HepG2 (cell line): Measurements from ENCODE around the gene OGFR. TPM values are rescaled to one million over a fixed set of nuclear protein-coding genes. Genes with fewer than 3 reads are reported as not detected.

Experiments used
- BHLHE40 ChIP-seq: IDR thresholded peaks from 2 replicates; pipeline ENCODE4 v1.6.1; 2011; ENCODE audit warnings: low read length, improper control_type of control experiment
- CHCHD3 ChIP-seq: sonication (generic); formaldehyde crosslinking; IDR thresholded peaks from 2 replicates; pipeline ENCODE4 v1.8.0; 2022; ENCODE audit warnings: mild to moderate bottlenecking, missing genetic modification reagents, moderate library complexity
- FOXP1 ChIP-seq, 2 experiments: fragments of 450-650 bp in 1 of 2; IDR thresholded peaks; 2 replicates each; pipeline ENCODE4 v1.6.1; 2017 to 2018; ENCODE audit warnings: antibody characterized with exemption in 1 of 2
- HDAC1 ChIP-seq: sonication (generic); formaldehyde crosslinking; IDR thresholded peaks from 2 replicates; pipeline ENCODE4 v1.5.1; 2020; ENCODE audit warnings: mild to moderate bottlenecking, missing genetic modification reagents
- KDM3A ChIP-seq: IDR thresholded peaks from 2 replicates; pipeline ENCODE4 v1.6.1; 2018; ENCODE audit warnings: low read depth, missing compliant biosample characterization
- POLR2G ChIP-seq: fragments of 200-400 bp; formaldehyde crosslinking; IDR thresholded peaks from 2 replicates; pipeline ENCODE4 v1.6.1; 2018; ENCODE audit warnings: mild to moderate bottlenecking, low read depth, low read length, moderate library complexity
- SATB2 ChIP-seq: sonication (generic); formaldehyde crosslinking; IDR thresholded peaks from 2 replicates; pipeline ENCODE4 v1.5.0; 2020; ENCODE audit warnings: missing genetic modification reagents
- ZNF205 ChIP-seq: IDR thresholded peaks from 2 replicates; pipeline ENCODE4 v1.6.1; 2018; ENCODE audit warnings: missing biosample characterization, missing genetic modification reagents
- ZNF260 ChIP-seq: sonication (generic); formaldehyde crosslinking; IDR thresholded peaks from 2 replicates; pipeline ENCODE4 v1.4.0; 2020; ENCODE audit warnings: missing genetic modification reagents, low read depth, mild to moderate bottlenecking, borderline replicate concordance
- ZNF335 ChIP-seq: sonication (generic); formaldehyde crosslinking; IDR thresholded peaks from 2 replicates; pipeline ENCODE4 v1.4.0; 2020; ENCODE audit warnings: missing genetic modification reagents
- ZNF34 ChIP-seq: sonication (generic); formaldehyde crosslinking; IDR thresholded peaks from 2 replicates; pipeline ENCODE4 v1.4.0; 2020; ENCODE audit warnings: mild to moderate bottlenecking, missing genetic modification reagents, borderline replicate concordance
- ZNF431 ChIP-seq: sonication (generic); formaldehyde crosslinking; IDR thresholded peaks from 2 replicates; pipeline ENCODE4 v1.9.0; 2022; ENCODE audit warnings: missing genetic modification reagents, low read depth, mild to moderate bottlenecking, borderline replicate concordance
- ZNF432 ChIP-seq: sonication (generic); formaldehyde crosslinking; IDR thresholded peaks from 2 replicates; pipeline ENCODE4 v1.5.0; 2020; ENCODE audit warnings: missing genetic modification reagents, mild to moderate bottlenecking, borderline replicate concordance
- ZNF616 ChIP-seq: sonication (generic); formaldehyde crosslinking; IDR thresholded peaks from 2 replicates; pipeline ENCODE4 v1.5.0; 2020; ENCODE audit warnings: low read depth, mild to moderate bottlenecking, missing genetic modification reagents
- ZNF766 ChIP-seq: sonication (generic); formaldehyde crosslinking; IDR thresholded peaks from 2 replicates; pipeline ENCODE4 v1.5.0; 2020; ENCODE audit warnings: missing genetic modification reagents, borderline replicate concordance
- ZSCAN25 ChIP-seq: sonication (generic); formaldehyde crosslinking; IDR thresholded peaks from 2 replicates; pipeline ENCODE4 v1.8.0; 2022; ENCODE audit warnings: mild to moderate bottlenecking, missing genetic modification reagents
- polyA plus RNA-seq, 8 experiments: library from polyadenylated mRNA; depleted of rRNA in 3 of 8; stranded (reverse) in 7 of 8; unstranded in 1 of 8; fragments of >200 nt; fragmentation: Illumina TruSeq in 4 of 8; extraction: Trizol in 4 of 8; gene quantifications; 2 replicates each; pipeline versions ENCODE4 v1.2.1 to v1.2.3, GENCODE V29; 2011 to 2016; ENCODE audit warnings: low read depth in 4 of 8, missing spikeins in 1 of 8, mixed read lengths in 1 of 8; ENCODE audit not compliant: insufficient read depth in 1 of 8
- total RNA-seq, 5 experiments: library from RNA; depleted of rRNA; stranded (reverse); fragments of >200 nt; fragmentation: Illumina TruSeq; extraction: Trizol; gene quantifications; 2 replicates each; pipeline ENCODE4 v1.2.3, GENCODE V29; 2016; ENCODE audit warnings: low read depth in 1 of 5
- TF ChIP-seq, protein P1 (sequence below): sonication (generic); formaldehyde crosslinking; IDR thresholded peaks from 2 replicates; pipeline ENCODE4 v1.4.0; 2020; ENCODE audit warnings: missing genetic modification reagents, borderline replicate concordance
- TF ChIP-seq, protein P2 (sequence below): sonication (generic); formaldehyde crosslinking; IDR thresholded peaks from 2 replicates; pipeline ENCODE4 v1.9.0; 2021; ENCODE audit warnings: missing genetic modification reagents, mild to moderate bottlenecking, borderline replicate concordance
- TF ChIP-seq, protein P3 (sequence below): sonication (generic); formaldehyde crosslinking; IDR thresholded peaks from 2 replicates; pipeline ENCODE4 v1.4.0; 2020; ENCODE audit warnings: missing genetic modification reagents, borderline replicate concordance
- TF ChIP-seq, protein P4 (sequence below): sonication (generic); formaldehyde crosslinking; IDR thresholded peaks from 2 replicates; pipeline ENCODE4 v1.4.0; 2020; ENCODE audit warnings: missing genetic modification reagents, low read depth, mild to moderate bottlenecking, borderline replicate concordance
- TF ChIP-seq, protein P5 (sequence below): sonication (generic); formaldehyde crosslinking; IDR thresholded peaks from 2 replicates; pipeline ENCODE4 v1.8.1; 2023; ENCODE audit warnings: mild to moderate bottlenecking, missing genetic modification reagents, borderline replicate concordance
- TF ChIP-seq, protein P6 (sequence below): sonication (generic); formaldehyde crosslinking; IDR thresholded peaks from 2 replicates; pipeline ENCODE4 v1.4.0; 2020; ENCODE audit warnings: missing genetic modification reagents
- TF ChIP-seq, protein P7 (sequence below): sonication (generic); formaldehyde crosslinking; IDR thresholded peaks from 2 replicates; pipeline ENCODE4 v1.8.1; 2023; ENCODE audit warnings: mild to moderate bottlenecking, missing genetic modification reagents

OGFR gene
- total and polyA plus RNA-seq, 2 of the 13 experiments (the other 11 are each of a cell fraction or from before 2014, with no cell fraction given), result 47.7 to 81.8 TPM

DNA sequence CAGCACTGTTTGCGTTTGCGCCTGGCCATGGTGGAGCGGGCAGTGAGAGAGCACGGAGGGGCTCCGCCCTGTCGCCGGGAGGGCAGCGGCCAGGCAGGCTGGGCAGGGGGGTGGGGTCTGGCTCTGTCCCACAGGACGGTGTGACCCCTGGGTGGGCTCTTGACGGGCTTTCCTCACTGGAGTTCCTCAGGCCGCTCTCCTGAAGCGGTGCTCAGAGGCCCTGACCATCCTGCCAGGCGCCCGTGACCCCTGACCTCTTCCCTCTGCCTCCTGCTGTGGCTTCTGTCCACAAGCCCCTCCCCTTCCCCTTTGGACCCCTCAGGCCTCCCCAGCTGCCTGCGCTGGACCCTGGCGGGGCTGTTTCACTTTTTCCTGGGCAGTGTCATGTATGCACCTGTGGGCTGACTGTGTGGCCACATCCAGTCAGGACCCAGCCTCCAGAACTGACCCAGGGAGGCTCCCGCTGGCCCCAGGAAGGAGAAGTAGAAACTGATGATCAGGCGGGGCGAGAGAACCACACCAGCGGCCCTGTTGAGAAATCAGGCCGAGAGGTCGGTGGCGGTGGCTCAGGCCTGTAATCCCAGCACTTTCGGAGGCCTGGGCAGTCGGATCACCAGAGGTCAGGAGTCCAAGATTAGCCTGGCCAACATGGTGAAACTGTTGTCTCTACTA, 1.2 kb downstream of the OGFR start (continued):
- TF ChIP-seq ZSCAN25 (CRISPR knock-in tag), result no peak; the same call in none of the 2 replicates
- peak; percentile 75; the same call in 1 of the 2 replicates for TF ChIP-seq POLR2G
- peak; percentile 58; the same call in 1 of the 2 replicates for TF ChIP-seq ZNF205
- TF ChIP-seq, protein P1, sequence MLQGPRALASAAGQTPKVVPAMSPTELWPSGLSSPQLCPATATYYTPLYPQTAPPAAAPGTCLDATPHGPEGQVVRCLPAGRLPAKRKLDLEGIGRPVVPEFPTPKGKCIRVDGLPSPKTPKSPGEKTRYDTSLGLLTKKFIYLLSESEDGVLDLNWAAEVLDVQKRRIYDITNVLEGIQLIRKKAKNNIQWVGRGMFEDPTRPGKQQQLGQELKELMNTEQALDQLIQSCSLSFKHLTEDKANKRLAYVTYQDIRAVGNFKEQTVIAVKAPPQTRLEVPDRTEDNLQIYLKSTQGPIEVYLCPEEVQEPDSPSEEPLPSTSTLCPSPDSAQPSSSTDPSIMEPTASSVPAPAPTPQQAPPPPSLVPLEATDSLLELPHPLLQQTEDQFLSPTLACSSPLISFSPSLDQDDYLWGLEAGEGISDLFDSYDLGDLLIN, result peak; percentile 20; the same call in 1 of the 2 replicates
- TF ChIP-seq, protein P2, sequence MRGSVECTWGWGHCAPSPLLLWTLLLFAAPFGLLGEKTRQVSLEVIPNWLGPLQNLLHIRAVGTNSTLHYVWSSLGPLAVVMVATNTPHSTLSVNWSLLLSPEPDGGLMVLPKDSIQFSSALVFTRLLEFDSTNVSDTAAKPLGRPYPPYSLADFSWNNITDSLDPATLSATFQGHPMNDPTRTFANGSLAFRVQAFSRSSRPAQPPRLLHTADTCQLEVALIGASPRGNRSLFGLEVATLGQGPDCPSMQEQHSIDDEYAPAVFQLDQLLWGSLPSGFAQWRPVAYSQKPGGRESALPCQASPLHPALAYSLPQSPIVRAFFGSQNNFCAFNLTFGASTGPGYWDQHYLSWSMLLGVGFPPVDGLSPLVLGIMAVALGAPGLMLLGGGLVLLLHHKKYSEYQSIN (CRISPR knock-in tag), result peak; percentile 24; the same call in 1 of the 2 replicates
- TF ChIP-seq FOXP1 (IDR thresholded peaks at IDR 0.05), result no peak
- peak; percentile 53; the same call in 1 of the 2 replicates for TF ChIP-seq FOXP1 (CRISPR knock-in tag; IDR thresholded peaks at IDR 0.05)
- peak; percentile 86; the same call in 1 of the 2 replicates for TF ChIP-seq ZNF432 (CRISPR knock-in tag)
- TF ChIP-seq, protein P3, sequence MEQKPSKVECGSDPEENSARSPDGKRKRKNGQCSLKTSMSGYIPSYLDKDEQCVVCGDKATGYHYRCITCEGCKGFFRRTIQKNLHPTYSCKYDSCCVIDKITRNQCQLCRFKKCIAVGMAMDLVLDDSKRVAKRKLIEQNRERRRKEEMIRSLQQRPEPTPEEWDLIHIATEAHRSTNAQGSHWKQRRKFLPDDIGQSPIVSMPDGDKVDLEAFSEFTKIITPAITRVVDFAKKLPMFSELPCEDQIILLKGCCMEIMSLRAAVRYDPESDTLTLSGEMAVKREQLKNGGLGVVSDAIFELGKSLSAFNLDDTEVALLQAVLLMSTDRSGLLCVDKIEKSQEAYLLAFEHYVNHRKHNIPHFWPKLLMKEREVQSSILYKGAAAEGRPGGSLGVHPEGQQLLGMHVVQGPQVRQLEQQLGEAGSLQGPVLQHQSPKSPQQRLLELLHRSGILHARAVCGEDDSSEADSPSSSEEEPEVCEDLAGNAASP (CRISPR knock-in tag), result peak; percentile 68
- peak; percentile 93; the same call in 1 of the 2 replicates for TF ChIP-seq ZNF431 (CRISPR knock-in tag)
- TF ChIP-seq, protein P4, sequence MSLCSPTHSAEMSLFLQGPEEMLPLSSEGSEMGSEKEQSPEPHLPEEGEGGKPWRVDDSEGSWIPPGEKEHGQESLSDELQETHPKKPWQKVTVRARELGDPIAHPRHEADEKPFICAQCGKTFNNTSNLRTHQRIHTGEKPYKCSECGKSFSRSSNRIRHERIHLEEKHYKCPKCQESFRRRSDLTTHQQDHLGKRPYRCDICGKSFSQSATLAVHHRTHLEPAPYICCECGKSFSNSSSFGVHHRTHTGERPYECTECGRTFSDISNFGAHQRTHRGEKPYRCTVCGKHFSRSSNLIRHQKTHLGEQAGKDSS (CRISPR knock-in tag), result peak; percentile 91; the same call in 1 of the 2 replicates
- TF ChIP-seq, protein P5, sequence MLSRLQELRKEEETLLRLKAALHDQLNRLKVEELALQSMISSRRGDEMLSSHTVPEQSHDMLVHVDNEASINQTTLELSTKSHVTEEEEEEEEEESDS (CRISPR knock-in tag), result no peak
- TF ChIP-seq ZNF335, result peak; percentile 97
- TF ChIP-seq, protein P6, sequence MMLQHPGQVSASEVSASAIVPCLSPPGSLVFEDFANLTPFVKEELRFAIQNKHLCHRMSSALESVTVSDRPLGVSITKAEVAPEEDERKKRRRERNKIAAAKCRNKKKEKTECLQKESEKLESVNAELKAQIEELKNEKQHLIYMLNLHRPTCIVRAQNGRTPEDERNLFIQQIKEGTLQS, result peak; percentile 36
- TF ChIP-seq ZNF766 (CRISPR knock-in tag), result peak; percentile 56; the same call in 1 of the 2 replicates
- TF ChIP-seq ZNF616 (CRISPR knock-in tag), result no peak
- no peak for TF ChIP-seq ZNF260
- TF ChIP-seq, protein P7, sequence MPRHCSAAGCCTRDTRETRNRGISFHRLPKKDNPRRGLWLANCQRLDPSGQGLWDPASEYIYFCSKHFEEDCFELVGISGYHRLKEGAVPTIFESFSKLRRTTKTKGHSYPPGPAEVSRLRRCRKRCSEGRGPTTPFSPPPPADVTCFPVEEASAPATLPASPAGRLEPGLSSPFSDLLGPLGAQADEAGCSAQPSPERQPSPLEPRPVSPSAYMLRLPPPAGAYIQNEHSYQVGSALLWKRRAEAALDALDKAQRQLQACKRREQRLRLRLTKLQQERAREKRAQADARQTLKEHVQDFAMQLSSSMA (CRISPR knock-in tag), result peak; percentile 90
- peak; percentile 68 for TF ChIP-seq KDM3A (CRISPR knock-in tag)
- no peak; the same call in 1 of the 2 replicates for TF ChIP-seq BHLHE40
- TF ChIP-seq CHCHD3 (CRISPR knock-in tag), result no peak
- TF ChIP-seq ZNF34 (CRISPR knock-in tag), result peak; percentile 79; the same call in 1 of the 2 replicates
- peak; percentile 80; the same call in 1 of the 2 replicates for TF ChIP-seq SATB2 (CRISPR knock-in tag)
- TF ChIP-seq HDAC1 (CRISPR knock-in tag), result peak; percentile 97
